Muscle layer of colon (tissue), 2 donors: ENCODE data around the gene HOMER1.

Experiments used
- H3K27ac ChIP-seq: one replicate; pipeline ENCODE4 v1.7.0; 2013; ENCODE audit warnings: low read depth, mild to moderate bottlenecking, low read length, moderate library complexity
- H3K27me3 ChIP-seq, 2 donors: one replicate each; pipeline ENCODE4 v1.7.0; 2013; ENCODE audit warnings: low read length in 2 of 2, mild to moderate bottlenecking in 2 of 2; ENCODE audit not compliant: insufficient read depth in 2 of 2, control insufficient read depth in 1 of 2
- H3K36me3 ChIP-seq: one replicate; pipeline ENCODE4 v1.7.0; 2013; ENCODE audit warnings: mild to moderate bottlenecking, low read length; ENCODE audit not compliant: insufficient read depth
- H3K4me1 ChIP-seq: one replicate; pipeline ENCODE4 v1.7.0; 2013; ENCODE audit warnings: mild to moderate bottlenecking, low read length; ENCODE audit not compliant: insufficient read depth
- H3K4me3 ChIP-seq, 2 donors: one replicate each; pipeline ENCODE4 v1.7.0; 2013; ENCODE audit warnings: low read length in 2 of 2, low read depth in 1 of 2, mild to moderate bottlenecking in 1 of 2, moderate library complexity in 1 of 2
- H3K9ac ChIP-seq: one replicate; pipeline ENCODE4 v1.7.0; 2013; ENCODE audit warnings: low read length
- H3K9me3 ChIP-seq: one replicate; pipeline ENCODE4 v1.7.0; 2013; ENCODE audit warnings: mild to moderate bottlenecking, low read length
- donor health status: abdominal sarcoma.
- donor health status: Adenocarcinoma of cecum.

HOMER1 gene, protein sequence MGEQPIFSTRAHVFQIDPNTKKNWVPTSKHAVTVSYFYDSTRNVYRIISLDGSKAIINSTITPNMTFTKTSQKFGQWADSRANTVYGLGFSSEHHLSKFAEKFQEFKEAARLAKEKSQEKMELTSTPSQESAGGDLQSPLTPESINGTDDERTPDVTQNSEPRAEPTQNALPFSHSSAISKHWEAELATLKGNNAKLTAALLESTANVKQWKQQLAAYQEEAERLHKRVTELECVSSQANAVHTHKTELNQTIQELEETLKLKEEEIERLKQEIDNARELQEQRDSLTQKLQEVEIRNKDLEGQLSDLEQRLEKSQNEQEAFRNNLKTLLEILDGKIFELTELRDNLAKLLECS

DNA sequence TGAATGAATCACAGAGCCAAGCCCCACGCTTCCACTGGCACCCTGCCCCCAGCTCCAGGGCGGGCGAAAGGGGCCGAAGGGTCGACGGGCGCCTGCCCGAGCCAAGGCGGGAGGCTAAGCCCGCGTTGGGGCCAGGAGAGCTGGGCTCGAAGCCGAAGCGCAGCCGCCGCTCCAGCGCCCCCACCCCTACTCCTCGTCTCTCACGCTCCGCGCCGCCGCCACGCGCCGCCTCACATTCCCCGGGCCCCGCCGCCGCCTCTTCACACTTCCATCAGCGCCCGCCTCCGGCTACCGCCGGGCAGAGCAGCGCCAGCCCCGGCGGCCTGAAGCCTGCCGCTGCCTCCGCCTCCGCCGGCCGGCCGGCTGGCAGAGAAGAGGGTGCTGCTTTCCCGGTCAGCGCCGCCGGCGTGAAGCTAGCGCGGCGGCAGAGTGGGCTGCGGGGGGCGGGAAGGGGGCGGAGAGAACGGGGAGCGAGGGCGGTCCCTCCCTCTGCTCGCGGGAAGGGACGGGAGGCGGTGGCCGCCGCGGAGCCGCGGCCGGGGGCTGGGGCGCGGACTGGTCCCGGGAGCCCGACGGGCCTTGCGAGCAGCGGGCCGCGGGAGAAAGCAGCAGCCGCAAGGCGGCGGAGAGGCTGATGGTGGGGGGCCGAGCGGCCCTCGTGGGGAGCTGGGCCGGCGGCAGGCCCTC lies at the start of gene HOMER1:
HOMER1 (minus strand) TSS at position 431 of the 687 bp plus-strand sequence. CDS start 1,360 bp downstream, outside the sequence.
- no peaks in the 10 kb centered on the region for H3K27me3 ChIP-seq
- peak within 1 kb of the TSS; percentile 95 for H3K27ac ChIP-seq

DNA sequence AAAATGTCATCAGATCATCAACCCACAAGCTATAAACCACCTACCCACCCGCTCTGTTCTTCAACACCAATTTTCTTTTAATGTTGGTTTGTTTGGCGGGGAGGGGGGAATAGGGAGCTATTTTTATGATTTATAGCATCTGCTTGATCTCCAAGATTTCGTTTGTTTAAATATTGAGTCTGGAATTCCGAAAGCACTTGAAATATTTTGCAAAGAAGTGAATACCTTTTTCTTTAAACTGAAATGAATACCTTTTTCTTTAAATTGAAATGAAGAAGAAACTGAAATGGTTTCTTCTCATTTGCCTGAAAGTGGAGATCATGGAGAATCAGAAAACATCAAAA lies 49.3 kb upstream of the HOMER1 start:
- no peak overlapping the region for H3K27ac ChIP-seq
- H3K4me3 ChIP-seq = no peak overlapping the region
- no peaks in the 10 kb centered on the region for H3K9me3 ChIP-seq
- H3K36me3 ChIP-seq = no peaks in the 10 kb centered on the region
- H3K9ac ChIP-seq = no peak overlapping the region
- no peaks in the 10 kb centered on the region for H3K27me3 ChIP-seq
- peaks cover 7% of the 10 kb centered on the region for H3K4me1 ChIP-seq

More for the DNA sequence above, at the start of gene HOMER1:
- no peaks in the 10 kb centered on the region for H3K9me3 ChIP-seq
- peak within 1 kb of the TSS; percentile 82 to 85 for H3K4me3 ChIP-seq
- H3K9ac ChIP-seq = peak within 1 kb of the TSS; percentile 49
- H3K4me1 ChIP-seq = peaks cover 10% of the 10 kb centered on the region
- H3K36me3 ChIP-seq = no peaks in the 10 kb centered on the region

DNA sequence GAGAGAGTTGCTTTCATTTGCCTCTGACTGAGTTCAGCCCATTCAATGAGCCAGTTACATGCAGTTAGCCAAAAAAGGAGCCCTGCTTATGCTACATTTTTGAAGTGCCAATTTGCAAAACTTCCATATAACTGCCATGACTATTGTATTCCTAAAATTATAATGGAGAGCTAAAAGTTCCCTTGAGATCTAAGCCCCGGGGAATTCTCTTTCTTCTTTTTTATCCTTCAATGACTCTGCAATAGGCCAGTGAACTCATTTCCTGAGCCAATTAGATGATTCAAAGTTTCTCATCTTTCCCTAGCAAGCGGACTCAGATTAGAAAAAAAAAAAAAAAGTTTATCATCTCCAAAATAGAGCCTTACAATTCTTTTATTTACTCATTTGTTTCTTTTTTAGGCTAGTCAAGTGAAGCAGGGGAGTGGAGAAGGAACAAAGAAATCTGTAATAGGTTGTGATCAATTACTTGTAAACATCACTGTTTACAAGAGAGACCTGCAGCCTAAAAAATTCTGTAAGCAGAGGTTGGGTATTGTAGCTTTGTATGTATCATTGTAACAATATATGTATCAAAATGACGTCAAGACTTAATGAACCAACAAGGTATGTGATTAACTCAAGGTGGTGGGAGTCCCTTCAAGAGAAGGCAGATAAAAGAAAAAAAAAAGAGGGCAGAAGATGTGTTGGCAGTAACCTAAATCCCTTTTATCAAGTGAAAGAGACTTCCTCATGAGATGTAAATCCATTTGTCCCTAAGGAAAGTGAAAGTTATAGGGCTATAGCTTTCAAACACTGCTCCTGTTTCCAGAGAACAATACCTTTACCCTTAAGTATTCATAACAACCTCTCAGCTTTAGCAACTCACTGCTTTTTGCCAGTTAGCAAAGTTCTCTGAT lies 48.7 kb upstream of the HOMER1 start:
- H3K4me3 ChIP-seq = no peak overlapping the region
- H3K27ac ChIP-seq = no peak overlapping the region
- H3K4me1 ChIP-seq = peaks cover 7% of the 10 kb centered on the region
- no peak overlapping the region for H3K9ac ChIP-seq
- H3K36me3 ChIP-seq = no peaks in the 10 kb centered on the region
- H3K27me3 ChIP-seq = no peaks in the 10 kb centered on the region
- no peaks in the 10 kb centered on the region for H3K9me3 ChIP-seq

DNA sequence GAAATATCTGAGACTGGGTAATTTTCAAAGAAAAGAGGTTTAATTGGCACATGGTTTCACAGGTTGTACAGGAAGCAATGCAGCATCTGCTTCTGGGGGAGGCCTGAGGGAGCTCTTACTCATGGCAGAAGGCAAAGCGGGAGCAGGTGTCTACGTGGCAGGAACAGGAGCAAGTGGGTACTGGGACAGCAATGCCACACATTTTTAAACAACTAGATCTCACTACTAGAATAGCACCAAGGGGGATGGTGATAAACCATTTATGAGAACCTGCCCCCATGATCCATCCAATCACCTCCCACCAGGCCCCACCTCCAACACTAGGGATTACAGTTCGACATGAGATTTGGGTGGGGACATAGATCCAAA lies 47.6 kb upstream of the HOMER1 start:
- no peaks in the 10 kb centered on the region for H3K27me3 ChIP-seq
- peaks cover 7% of the 10 kb centered on the region for H3K4me1 ChIP-seq
- H3K9ac ChIP-seq = no peak overlapping the region
- H3K4me3 ChIP-seq = no peak overlapping the region
- H3K27ac ChIP-seq = no peak overlapping the region
- no peaks in the 10 kb centered on the region for H3K9me3 ChIP-seq
- H3K36me3 ChIP-seq = no peaks in the 10 kb centered on the region

DNA sequence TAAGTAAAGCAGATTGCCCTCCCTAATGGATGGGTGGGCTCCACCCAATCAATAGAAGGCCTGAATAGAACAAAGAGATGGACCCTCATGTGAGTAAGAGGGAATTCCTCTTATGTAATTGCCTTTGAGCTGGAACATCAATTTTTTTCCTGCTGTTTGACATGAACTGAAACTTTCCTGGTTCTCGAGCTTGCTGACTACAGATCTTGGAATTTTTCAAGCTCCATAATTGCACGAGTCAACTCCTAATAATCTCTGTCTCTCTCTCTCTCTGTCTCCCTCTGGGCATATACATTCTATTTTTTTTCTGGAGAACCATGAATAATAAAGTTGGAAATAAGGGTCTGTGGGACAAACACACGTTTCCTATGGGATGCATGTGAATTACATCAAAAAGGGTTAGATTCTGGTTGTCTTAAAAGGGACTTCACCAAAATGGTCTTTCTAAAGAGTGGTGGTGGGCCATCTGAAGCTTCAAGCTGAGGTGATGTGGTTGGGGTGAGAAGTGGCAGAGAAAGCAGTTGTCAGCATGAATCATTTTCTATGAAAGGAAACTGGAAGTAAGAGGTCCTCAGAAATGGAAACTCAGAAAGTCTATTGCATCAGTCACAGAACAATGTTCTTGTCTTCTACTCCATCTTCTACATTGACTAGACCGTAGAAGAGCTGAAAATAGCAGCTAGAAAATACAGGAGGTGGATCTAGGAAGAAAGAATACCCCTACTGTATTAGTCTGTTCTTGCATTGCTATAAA lies 47.0 kb upstream of the HOMER1 start:
- Histone ChIP-seq H3K4me3 (no peak overlapping the region), H3K4me1 (peaks cover 7% of the 10 kb centered on the region), H3K27me3 (no peaks in the 10 kb centered on the region), H3K9me3 (no peaks in the 10 kb centered on the region), H3K27ac (no peak overlapping the region), H3K36me3 (no peaks in the 10 kb centered on the region), H3K9ac (no peak overlapping the region)

DNA sequence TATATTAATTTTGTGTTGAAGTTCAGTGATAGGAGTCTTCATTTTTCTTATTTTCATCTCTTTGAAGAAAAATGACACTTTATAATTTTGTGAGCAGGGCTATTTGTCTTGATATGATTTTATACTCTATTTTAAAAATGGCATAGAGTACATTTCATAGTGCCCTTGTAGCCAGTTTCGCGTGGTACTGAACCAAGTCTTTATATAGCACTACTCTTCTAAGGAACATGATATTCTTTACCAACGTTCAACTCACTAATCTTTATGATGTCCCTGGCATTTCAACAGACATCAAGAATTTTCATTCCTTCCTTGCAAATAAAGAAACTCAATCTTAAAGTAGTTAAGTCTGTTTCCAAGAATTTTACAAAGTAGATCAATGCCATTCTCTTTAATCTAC lies 41.5 kb upstream of the HOMER1 start:
- no peak overlapping the region for H3K27ac ChIP-seq
- H3K36me3 ChIP-seq = no peaks in the 10 kb centered on the region
- no peaks in the 10 kb centered on the region for H3K27me3 ChIP-seq
- no peaks in the 10 kb centered on the region for H3K9me3 ChIP-seq
- no peak overlapping the region for H3K9ac ChIP-seq
- H3K4me3 ChIP-seq = no peak overlapping the region
- H3K4me1 ChIP-seq = no peaks in the 10 kb centered on the region

DNA sequence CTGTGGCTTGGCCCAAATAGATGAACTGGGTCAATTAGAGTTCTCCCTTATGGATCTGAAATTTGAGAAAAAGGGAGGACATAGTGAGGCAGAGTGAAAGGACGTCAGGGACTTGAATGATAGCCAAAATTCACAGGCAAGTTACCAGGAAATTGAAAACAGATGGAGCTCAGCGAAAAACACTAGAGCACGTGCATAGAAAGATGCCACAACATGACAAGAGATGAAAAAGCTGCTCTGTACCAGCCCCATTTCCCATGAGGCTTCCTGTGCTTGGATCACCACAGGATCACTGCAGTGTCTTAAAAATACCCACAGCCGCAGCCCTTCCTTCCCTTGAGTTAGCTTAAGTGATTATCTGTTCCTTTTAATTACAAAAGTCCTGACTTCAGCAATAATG lies 39.0 kb upstream of the HOMER1 start:
- Histone ChIP-seq H3K9me3 (no peaks in the 10 kb centered on the region), H3K4me1 (no peaks in the 10 kb centered on the region), H3K27ac (no peak overlapping the region), H3K4me3 (no peak overlapping the region), H3K9ac (no peak overlapping the region), H3K27me3 (no peaks in the 10 kb centered on the region), H3K36me3 (no peaks in the 10 kb centered on the region)

DNA sequence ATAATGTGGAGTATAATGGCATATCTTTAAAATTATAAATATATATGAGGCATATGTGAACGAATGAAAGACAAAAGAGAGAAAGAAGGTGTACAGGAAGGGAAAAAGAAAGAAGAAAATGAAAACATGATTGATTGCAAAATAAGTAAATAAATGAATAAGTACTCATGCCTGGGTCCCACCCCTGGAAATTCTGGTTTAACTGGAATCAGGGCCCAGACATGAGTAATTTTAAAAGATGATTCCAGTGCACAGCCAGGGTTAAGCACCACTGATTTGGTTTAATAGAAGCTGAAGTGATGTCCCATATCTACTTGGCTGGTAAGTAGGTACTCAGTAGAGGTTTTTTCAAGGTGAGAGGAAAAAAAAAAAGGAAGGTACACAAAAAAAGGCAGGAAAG lies 34.0 kb upstream of the HOMER1 start:
- H3K27ac ChIP-seq = no peak overlapping the region
- H3K27me3 ChIP-seq = no peaks in the 10 kb centered on the region
- no peak overlapping the region for H3K4me3 ChIP-seq
- no peaks in the 10 kb centered on the region for H3K36me3 ChIP-seq
- no peaks in the 10 kb centered on the region for H3K9me3 ChIP-seq
- no peak overlapping the region for H3K9ac ChIP-seq
- H3K4me1 ChIP-seq = no peaks in the 10 kb centered on the region

DNA sequence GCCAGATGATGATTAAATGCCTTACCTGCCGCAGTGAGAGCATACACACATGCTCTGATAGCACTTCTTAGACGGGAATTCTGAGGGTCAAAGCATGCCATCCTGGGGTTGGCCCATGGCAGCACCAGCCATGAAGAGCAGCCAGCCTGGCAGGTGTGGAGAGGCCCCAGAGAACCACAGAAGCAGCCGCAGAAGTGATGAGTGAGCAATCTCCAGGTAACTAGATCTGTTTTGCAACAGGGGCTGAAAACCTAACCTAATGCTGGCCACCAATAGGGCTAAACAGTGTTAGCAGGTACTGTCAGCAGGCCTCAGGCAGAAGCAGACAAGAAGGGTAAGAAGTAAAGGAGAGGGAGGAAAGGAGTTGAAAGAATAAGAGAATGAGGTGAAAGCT lies 33.5 kb upstream of the HOMER1 start:
- Histone ChIP-seq H3K9me3 (no peaks in the 10 kb centered on the region), H3K27ac (no peak overlapping the region), H3K4me3 (no peak overlapping the region)

DNA sequence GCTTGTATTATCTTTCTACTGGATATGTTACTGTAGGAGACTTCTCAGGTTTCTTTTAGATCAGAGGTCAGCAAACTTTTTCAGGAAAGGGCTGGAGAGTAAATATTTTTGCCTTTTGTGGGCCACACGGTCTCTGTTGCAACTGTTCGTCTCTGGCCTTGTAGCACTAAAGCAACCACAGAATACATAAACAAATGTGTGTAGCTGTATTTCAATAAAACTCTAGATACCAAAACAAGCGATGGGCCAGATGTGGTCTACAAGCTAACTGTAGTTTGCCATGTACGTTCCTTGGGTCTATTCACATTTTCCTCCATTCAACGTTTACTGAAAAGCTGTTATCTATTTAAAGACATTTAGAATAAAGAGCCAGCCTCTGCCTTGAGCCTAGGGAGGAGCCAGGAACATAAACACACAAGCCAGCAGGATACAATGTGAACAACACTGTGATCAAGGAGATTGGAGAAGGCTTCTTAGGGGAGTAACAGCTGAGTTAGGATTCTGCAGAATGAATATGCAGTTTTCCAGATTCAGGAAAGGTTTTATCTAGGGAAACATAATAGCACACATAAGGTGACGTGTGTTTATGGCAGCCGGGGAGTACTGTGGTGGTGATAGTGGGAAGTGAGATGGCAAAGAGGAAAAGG lies 33.0 kb upstream of the HOMER1 start:
- H3K27me3 ChIP-seq = no peaks in the 10 kb centered on the region
- no peak overlapping the region for H3K27ac ChIP-seq
- H3K4me1 ChIP-seq = no peaks in the 10 kb centered on the region
- no peak overlapping the region for H3K9ac ChIP-seq
- H3K36me3 ChIP-seq = no peaks in the 10 kb centered on the region
- H3K4me3 ChIP-seq = no peak overlapping the region
- H3K9me3 ChIP-seq = no peaks in the 10 kb centered on the region

More for the DNA sequence above, 33.5 kb upstream of the HOMER1 start:
- H3K4me1 ChIP-seq = no peaks in the 10 kb centered on the region
- no peak overlapping the region for H3K9ac ChIP-seq
- no peaks in the 10 kb centered on the region for H3K36me3 ChIP-seq
- no peaks in the 10 kb centered on the region for H3K27me3 ChIP-seq
